T-helper 2 cell treated with Interferon-gamma antibody and Interleukin-4, amounts not matched to agents 5 μg/mL and 100 μg/mL, for 36 hours (primary cell): Measurements from ENCODE around the gene SELENOK.
"Not testable (repeated sequence)": the region's sequence is repeated elsewhere in the genome, so short reads cannot be mapped to it uniquely, and the experiment has no call there.

Experiments used
- DNase-seq: peaks from one replicate; pipeline ENCODE4 v3.0.0; 2021; ENCODE audit warnings: low spot score
- H3K27ac Mint-ChIP-seq: one replicate; pipeline ENCODE4 v1.8.0; 2021; ENCODE audit warnings: mild to moderate bottlenecking, mixed read lengths
- H3K27me3 Mint-ChIP-seq: one replicate; pipeline ENCODE4 v1.8.0; 2021; ENCODE audit warnings: low read depth, mixed read lengths
- H3K36me3 Mint-ChIP-seq: one replicate; pipeline ENCODE4 v1.8.0; 2021; ENCODE audit warnings: low read depth, mixed read lengths
- H3K4me1 Mint-ChIP-seq: one replicate; pipeline ENCODE4 v1.8.0; 2021; ENCODE audit warnings: low read depth, mixed read lengths
- H3K4me3 Mint-ChIP-seq: one replicate; pipeline ENCODE4 v1.8.0; 2022; ENCODE audit warnings: mild to moderate bottlenecking, moderate library complexity, mixed read lengths
- H3K9me3 Mint-ChIP-seq: one replicate; pipeline ENCODE4 v1.8.0; 2021; ENCODE audit warnings: mixed read lengths

Gene SELENOK

DNA sequence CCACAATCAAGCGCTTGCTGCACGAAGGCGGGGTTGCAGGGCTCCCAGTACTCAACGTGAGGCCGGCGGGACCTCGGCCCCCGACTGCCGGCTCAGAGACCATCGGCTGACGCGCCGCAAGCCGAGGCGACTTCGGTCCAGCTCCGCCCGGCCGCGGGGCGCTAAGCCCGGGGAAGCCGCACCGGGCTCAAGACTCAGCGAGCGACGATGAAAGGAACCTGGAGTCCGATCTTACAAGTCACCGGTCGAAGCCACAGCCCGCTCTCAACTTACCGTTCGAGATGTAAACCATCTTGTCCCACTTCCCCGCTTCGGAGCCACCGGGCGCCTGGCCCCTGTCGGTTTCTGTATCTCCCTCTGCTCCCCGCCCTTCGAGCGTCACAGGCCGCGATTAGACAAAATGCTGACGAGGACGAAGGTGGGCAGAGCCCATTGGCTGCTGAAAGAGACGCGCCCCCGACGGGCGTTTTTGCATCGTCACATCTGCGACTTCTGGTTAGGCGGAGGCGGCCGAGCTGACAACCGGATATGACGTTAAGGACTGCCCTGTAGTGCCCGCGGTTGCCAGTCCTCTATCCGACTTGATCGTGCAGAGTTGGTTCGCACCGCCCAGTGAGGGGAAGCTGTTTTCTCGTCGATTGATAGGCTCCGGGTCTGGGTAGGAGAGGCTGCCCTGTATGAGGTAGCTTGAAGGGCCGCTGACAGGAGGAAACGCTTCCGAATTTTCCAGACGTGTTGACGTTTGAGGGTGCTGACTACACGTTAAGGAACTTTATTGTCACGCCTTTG is at the start of gene SELENOK:
Gene SELENOK, minus strand, starts transcription at position 363 of the 789 bp plus-strand sequence.
- H3K4me3 Mint-ChIP-seq = peak within 1 kb of the TSS; percentile 94
- H3K27me3 Mint-ChIP-seq = peaks cover 18% of the 10 kb centered on the region
- peaks cover 24% of the 10 kb centered on the region for H3K36me3 Mint-ChIP-seq
- peaks cover 12% of the 10 kb centered on the region for H3K9me3 Mint-ChIP-seq
- peaks cover 45% of the 10 kb centered on the region for H3K4me1 Mint-ChIP-seq
- DNase-seq = peak; percentile 99
- H3K27ac Mint-ChIP-seq = peak within 1 kb of the TSS; percentile 99

GRCh38 chr3:53941184-53941583 is 49.5 kb upstream of the SELENOK start:
- Mint-ChIP-seq H3K36me3 (no peaks in the 10 kb centered on the region), H3K27ac (no peak overlapping the region), H3K9me3 (peaks cover 11% of the 10 kb centered on the region), H3K27me3 (peaks cover 5% of the 10 kb centered on the region), H3K4me3 (no peak overlapping the region), H3K4me1 (no peaks in the 10 kb centered on the region)
- no peak for DNase-seq

DNA sequence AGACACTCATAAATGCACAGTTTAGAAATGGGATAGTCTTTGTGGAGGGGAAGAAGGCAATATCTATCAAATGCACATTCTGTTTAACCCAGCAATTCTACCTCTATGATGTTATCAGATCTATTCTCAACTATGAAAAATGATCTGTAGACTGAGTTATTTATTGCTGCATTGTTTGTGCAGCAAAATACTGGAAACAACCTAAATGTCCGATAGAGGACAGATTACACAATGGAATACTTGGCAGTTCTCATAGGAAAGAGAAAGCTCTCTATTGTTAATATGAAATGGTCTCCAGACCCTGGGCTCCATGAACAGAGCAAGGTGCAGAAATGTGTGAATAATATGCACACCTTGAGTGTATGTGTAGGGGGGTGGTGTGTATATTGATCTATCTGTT is 49.0 kb upstream of the SELENOK start:
- DNase-seq = no peak
- H3K4me3 Mint-ChIP-seq = no peak overlapping the region
- no peaks in the 10 kb centered on the region for H3K4me1 Mint-ChIP-seq
- H3K9me3 Mint-ChIP-seq = peaks cover 7% of the 10 kb centered on the region
- no peaks in the 10 kb centered on the region for H3K36me3 Mint-ChIP-seq
- H3K27me3 Mint-ChIP-seq = peaks cover 5% of the 10 kb centered on the region
- H3K27ac Mint-ChIP-seq = no peak overlapping the region

DNA sequence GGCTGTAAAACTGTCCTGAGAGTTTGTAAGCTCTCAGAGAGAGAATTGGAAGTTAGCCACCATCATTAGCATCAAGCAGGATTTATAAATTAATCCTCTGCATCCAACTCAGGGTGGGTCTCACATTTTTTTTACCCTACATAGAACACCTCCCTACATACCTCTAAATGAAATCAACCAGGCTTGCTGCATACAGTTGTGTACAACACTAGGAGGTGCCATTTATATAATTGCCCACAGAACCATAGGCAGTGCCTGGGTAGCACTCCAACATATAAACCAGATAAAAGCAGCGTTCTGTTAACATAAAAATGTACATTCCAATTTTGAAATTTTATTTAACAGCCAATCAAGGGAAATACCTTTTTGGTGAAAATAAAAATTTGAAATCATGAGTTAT is 48.2 kb upstream of the SELENOK start:
- Mint-ChIP-seq H3K27ac (no peak overlapping the region), H3K4me1 (no peaks in the 10 kb centered on the region), H3K36me3 (no peaks in the 10 kb centered on the region), H3K9me3 (peaks cover 6% of the 10 kb centered on the region), H3K27me3 (peaks cover 5% of the 10 kb centered on the region), H3K4me3 (no peak overlapping the region)
- no peak for DNase-seq

GRCh38 chr3:53939086-53939582 is 47.5 kb upstream of the SELENOK start:
- Mint-ChIP-seq H3K36me3 (no peaks in the 10 kb centered on the region), H3K9me3 (peaks cover 4% of the 10 kb centered on the region), H3K27me3 (peaks cover 5% of the 10 kb centered on the region), H3K4me3 (no peak overlapping the region), H3K27ac (no peak overlapping the region), H3K4me1 (no peaks in the 10 kb centered on the region)
- DNase-seq = no peak

- DNase-seq = peak; percentile 15
- no peaks in the 10 kb centered on the region for H3K4me1 Mint-ChIP-seq
- H3K9me3 Mint-ChIP-seq = peaks cover 4% of the 10 kb centered on the region
- no peak overlapping the region for H3K4me3 Mint-ChIP-seq
- H3K27me3 Mint-ChIP-seq = peaks cover 6% of the 10 kb centered on the region
- H3K27ac Mint-ChIP-seq = no peak overlapping the region
- no peaks in the 10 kb centered on the region for H3K36me3 Mint-ChIP-seq
Observed at GRCh38 chr3:53938645-53939044, 47.0 kb upstream of the SELENOK start.

DNA sequence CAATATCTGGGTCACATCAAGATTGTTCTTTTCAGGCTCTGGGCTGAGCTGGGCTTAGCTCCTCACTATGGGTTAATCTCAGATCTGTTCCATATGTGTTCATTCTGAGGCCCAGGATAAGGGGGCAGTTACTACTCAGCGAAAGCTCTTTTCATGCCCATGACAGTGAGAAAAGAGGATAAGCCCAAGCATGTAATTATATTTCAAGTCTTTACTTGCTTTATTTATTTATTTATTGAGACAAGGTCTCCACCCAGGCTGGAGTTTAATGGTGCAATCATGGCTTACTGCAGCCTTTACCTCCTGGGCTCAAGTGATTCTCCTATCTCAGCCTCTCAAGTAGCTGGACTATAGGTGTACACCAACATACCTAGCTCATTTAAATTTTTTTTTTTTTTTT is 44.7 kb upstream of the SELENOK start:
- Mint-ChIP-seq H3K27me3 (peaks cover 7% of the 10 kb centered on the region), H3K4me3 (no peak overlapping the region), H3K4me1 (no peaks in the 10 kb centered on the region), H3K27ac (no peak overlapping the region), H3K36me3 (no peaks in the 10 kb centered on the region), H3K9me3 (peaks cover 4% of the 10 kb centered on the region)
- DNase-seq = no peak

DNA sequence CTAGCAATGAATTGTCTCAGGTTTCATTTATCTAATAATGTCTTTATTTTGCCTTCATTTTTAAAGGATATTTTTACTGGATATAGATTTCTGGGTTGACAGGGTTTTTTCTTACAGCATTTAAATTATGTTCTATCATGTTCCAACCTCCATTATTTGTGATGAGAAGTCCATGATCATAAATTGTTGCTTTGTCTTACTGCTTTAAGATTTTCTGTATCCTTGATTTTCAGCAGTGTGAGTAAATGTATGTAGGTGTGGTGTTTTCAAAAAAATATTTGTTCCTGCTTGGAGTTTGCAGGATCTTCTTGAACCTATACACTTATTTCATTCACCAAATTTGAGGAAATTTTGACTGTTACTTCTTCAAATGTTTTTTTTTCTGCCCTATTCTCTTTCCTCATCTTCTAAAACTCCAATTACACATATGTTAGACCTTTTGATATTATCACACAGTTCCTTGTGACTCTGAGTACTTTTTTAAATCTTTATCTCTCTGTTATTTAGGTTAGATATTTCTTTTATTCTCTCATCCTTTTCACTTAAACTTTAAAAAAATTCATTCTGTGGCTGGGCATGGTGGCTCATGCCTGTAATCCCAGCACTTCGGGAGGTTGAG is 43.7 kb upstream of the SELENOK start:
- peaks cover 7% of the 10 kb centered on the region for H3K27me3 Mint-ChIP-seq
- H3K4me1 Mint-ChIP-seq = no peaks in the 10 kb centered on the region
- DNase-seq = no peak
- H3K4me3 Mint-ChIP-seq = no peak overlapping the region
- H3K36me3 Mint-ChIP-seq = no peaks in the 10 kb centered on the region
- H3K27ac Mint-ChIP-seq = no peak overlapping the region
- H3K9me3 Mint-ChIP-seq = peaks cover 4% of the 10 kb centered on the region

GRCh38 chr3:53927208-53927872 is 35.7 kb upstream of the SELENOK start:
- not testable (repeated sequence) for H3K9me3 Mint-ChIP-seq, H3K27me3 Mint-ChIP-seq, H3K4me1 Mint-ChIP-seq, H3K4me3 Mint-ChIP-seq, H3K36me3 Mint-ChIP-seq, H3K27ac Mint-ChIP-seq, DNase-seq

DNA sequence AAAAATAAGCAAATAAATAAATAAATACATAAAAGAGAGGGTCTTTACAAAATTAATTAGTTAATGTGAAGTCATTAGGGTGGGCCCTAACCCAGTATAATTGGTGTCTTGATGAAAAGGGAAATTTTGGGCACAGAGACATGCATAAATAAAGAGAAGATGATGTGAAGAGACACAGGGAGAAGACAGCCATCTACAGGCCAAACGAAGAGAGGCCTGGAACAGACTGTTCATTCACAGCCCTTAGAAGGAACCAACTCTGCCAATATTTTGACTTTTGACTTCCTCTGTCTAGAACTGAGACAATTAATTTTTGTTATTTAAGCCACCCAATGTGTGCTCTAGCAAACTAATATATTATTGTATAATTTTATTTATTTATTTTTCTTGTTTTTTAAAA is 29.6 kb upstream of the SELENOK start:
- Mint-ChIP-seq H3K27ac (no peak overlapping the region), H3K4me3 (no peak overlapping the region), H3K27me3 (peaks cover 31% of the 10 kb centered on the region), H3K9me3 (no peaks in the 10 kb centered on the region), H3K36me3 (no peaks in the 10 kb centered on the region), H3K4me1 (no peaks in the 10 kb centered on the region)
- DNase-seq = no peak

DNA sequence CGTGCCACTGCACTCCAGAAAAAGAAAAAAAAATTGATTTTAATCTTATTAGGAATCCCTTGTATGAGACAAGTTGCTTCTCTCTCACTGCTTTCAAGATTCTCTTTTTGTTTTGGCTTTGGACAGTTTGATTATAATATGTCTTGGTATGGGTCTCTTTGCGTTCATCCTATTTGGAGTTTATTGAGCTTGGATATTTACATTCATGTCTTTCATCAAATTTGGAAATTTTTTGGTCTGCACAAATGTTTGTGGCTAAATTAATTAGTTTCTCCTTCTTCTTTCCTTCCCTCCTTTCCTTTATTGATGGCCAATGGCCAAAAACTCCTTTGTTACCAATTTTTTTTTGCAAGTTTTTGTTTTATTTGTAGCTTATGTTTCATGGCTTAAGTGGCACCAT is 28.1 kb upstream of the SELENOK start:
- Mint-ChIP-seq H3K9me3 (no peaks in the 10 kb centered on the region), H3K4me1 (no peaks in the 10 kb centered on the region), H3K36me3 (no peaks in the 10 kb centered on the region), H3K27ac (no peak overlapping the region), H3K4me3 (no peak overlapping the region), H3K27me3 (peaks cover 44% of the 10 kb centered on the region)
- no peak for DNase-seq

GRCh38 chr3:53913401-53913800 is 21.7 kb upstream of the SELENOK start:
- Mint-ChIP-seq H3K27me3 (peaks cover 59% of the 10 kb centered on the region), H3K27ac (no peak overlapping the region), H3K4me3 (no peak overlapping the region), H3K36me3 (no peaks in the 10 kb centered on the region), H3K9me3 (no peaks in the 10 kb centered on the region), H3K4me1 (no peaks in the 10 kb centered on the region)
- DNase-seq = no peak

DNA sequence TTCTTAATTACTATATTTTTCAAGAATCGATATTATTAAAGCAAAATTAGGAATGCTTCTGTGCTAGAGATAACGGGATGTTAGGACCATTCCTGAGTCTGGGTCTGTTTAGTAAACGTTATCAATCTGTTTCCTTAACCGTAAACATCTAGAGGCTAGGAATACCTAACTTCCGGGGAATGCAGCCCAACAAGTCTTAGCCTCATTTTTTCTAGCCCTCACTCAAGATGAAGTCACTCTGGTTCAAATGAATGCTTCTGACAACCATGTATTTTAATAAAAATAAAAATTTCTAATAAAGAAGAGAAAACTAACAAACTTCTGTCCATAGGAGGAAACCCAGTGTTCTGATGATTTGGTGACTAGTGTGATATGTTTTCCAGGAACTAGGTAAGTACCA is 11.1 kb upstream of the SELENOK start:
- H3K9me3 Mint-ChIP-seq = peaks cover 4% of the 10 kb centered on the region
- H3K4me1 Mint-ChIP-seq = no peaks in the 10 kb centered on the region
- H3K27ac Mint-ChIP-seq = no peak overlapping the region
- H3K4me3 Mint-ChIP-seq = no peak overlapping the region
- peaks cover 48% of the 10 kb centered on the region for H3K27me3 Mint-ChIP-seq
- DNase-seq = no peak
- no peaks in the 10 kb centered on the region for H3K36me3 Mint-ChIP-seq

DNA sequence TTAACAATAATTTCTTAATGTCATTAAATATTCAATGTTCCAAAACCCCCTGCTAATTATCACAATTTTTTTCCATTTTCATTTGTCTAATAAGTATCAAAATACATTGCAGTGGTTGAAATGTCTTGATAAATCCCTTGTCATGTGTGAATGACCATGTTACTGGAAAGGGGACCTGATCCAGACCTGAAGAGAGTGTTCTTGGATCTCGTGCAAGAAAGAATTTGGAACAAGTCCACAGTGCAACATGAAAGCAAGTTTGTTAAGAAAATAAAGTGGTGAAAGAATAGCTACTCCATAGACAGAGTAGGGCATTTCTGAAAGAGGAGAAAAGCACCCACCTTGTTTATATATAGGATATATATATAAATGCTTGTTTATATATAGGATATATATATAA is 10.4 kb upstream of the SELENOK start:
- Mint-ChIP-seq H3K27ac (no peak overlapping the region), H3K36me3 (no peaks in the 10 kb centered on the region), H3K4me1 (no peaks in the 10 kb centered on the region), H3K9me3 (peaks cover 4% of the 10 kb centered on the region), H3K4me3 (no peak overlapping the region), H3K27me3 (peaks cover 48% of the 10 kb centered on the region)
- DNase-seq = no peak
